IMR-90 (cell line): ENCODE data around the gene LRRC40.

Source experiments
- BHLHE40 ChIP-seq: fragments of 150-350 bp; IDR thresholded peaks from 2 replicates; pipeline ENCODE4 v1.6.1; 2016; ENCODE audit warnings: mild to moderate bottlenecking, low read depth, low read length
- CEBPB ChIP-seq: IDR thresholded peaks from 2 replicates; pipeline ENCODE4 v1.6.1; 2012; ENCODE audit warnings: low read depth, low read length, improper control_type of control experiment
- FOS ChIP-seq: fragments of 150-350 bp; IDR thresholded peaks from 2 replicates; pipeline ENCODE4 v1.6.1; 2016; ENCODE audit warnings: low read depth, low read length
- MAZ ChIP-seq: IDR thresholded peaks from 2 replicates; pipeline ENCODE4 v1.6.1; 2012; ENCODE audit warnings: low read depth, mild to moderate bottlenecking, low read length, improper control_type of control experiment, moderate library complexity, borderline replicate concordance
- POLR2A ChIP-seq: IDR thresholded peaks from 2 replicates; pipeline ENCODE4 v1.6.1; 2012; ENCODE audit warnings: mild to moderate bottlenecking, low read depth, low read length
- RAD21 ChIP-seq: IDR thresholded peaks from 2 replicates; pipeline ENCODE4 v1.6.1; 2012; ENCODE audit warnings: low read length, improper control_type of control experiment
- RCOR1 ChIP-seq: IDR thresholded peaks from 2 replicates; pipeline ENCODE4 v1.6.1; 2012; ENCODE audit warnings: mild to moderate bottlenecking, low read length, improper control_type of control experiment; ENCODE audit not compliant: insufficient replicate concordance
- RFX5 ChIP-seq: IDR thresholded peaks from 2 replicates; pipeline ENCODE4 v1.8.0; 2012; ENCODE audit warnings: low read depth, mild to moderate bottlenecking, low read length, moderate library complexity
- SMC3 ChIP-seq: fragments of 150-350 bp; IDR thresholded peaks from 2 replicates; pipeline ENCODE4 v1.6.1; 2016; ENCODE audit warnings: low read depth, mild to moderate bottlenecking, antibody characterized with exemption, low read length, moderate library complexity
- USF2 ChIP-seq: fragments of 150-350 bp; IDR thresholded peaks from 2 replicates; pipeline ENCODE4 v1.6.1; 2017; ENCODE audit warnings: mild to moderate bottlenecking, antibody characterized with exemption, low read length, low read depth
- TF ChIP-seq, protein P1 (sequence below): conservative IDR thresholded peaks from 2 replicates; pipeline ENCODE4 v1.5.1; 2012; ENCODE audit warnings: mild to moderate bottlenecking, low read depth, low read length, improper control_type of control experiment

DNA sequence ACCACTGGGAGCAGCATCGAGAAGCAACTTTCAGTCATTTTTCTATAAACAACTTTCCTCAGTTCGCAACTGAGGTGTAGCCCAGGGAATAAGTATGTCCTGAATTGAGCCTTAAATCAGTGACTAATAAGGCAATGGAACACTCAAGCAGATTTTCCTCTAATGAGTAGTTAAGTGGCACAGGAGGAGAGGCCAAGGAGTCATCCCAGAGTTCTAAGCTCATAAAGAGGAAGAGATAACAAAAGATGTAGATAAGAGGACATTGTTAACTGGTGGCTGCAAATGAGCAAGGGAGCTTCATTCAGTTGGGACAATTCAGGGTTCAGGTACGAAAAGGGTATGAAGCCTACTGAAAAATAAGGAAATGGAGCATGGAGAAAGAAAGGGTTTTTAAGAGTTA, 64.5 kb downstream of the LRRC40 start:
- TF ChIP-seq, protein P1, sequence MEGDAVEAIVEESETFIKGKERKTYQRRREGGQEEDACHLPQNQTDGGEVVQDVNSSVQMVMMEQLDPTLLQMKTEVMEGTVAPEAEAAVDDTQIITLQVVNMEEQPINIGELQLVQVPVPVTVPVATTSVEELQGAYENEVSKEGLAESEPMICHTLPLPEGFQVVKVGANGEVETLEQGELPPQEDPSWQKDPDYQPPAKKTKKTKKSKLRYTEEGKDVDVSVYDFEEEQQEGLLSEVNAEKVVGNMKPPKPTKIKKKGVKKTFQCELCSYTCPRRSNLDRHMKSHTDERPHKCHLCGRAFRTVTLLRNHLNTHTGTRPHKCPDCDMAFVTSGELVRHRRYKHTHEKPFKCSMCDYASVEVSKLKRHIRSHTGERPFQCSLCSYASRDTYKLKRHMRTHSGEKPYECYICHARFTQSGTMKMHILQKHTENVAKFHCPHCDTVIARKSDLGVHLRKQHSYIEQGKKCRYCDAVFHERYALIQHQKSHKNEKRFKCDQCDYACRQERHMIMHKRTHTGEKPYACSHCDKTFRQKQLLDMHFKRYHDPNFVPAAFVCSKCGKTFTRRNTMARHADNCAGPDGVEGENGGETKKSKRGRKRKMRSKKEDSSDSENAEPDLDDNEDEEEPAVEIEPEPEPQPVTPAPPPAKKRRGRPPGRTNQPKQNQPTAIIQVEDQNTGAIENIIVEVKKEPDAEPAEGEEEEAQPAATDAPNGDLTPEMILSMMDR, result no peak
- no peak for TF ChIP-seq POLR2A
- no peak for TF ChIP-seq RAD21
- TF ChIP-seq CEBPB, result no peak
- TF ChIP-seq BHLHE40, result no peak
- TF ChIP-seq RFX5, result no peak
- TF ChIP-seq SMC3, result no peak
- TF ChIP-seq FOS, result no peak
- no peak for TF ChIP-seq USF2
- no peak for TF ChIP-seq RCOR1
- TF ChIP-seq MAZ, result no peak
